Endodermal cell (in vitro differentiated cells): ENCODE data around the gene EME2. TPM values are rescaled to one million over a fixed set of nuclear protein-coding genes. Genes with fewer than 3 reads are reported as not detected.

Experiments used
- DNase-seq: peaks from one replicate; pipeline ENCODE4 v3.0.0-alpha.2; 2017
- H3K27ac ChIP-seq: 2 replicates; pipeline ENCODE4 v1.5.1; 2013; ENCODE audit warnings: mild to moderate bottlenecking, low read depth, low read length, moderate library complexity
- H3K27me3 ChIP-seq: 2 replicates; pipeline ENCODE4 v1.6.1; 2013; ENCODE audit warnings: mild to moderate bottlenecking, low read length, moderate library complexity; ENCODE audit not compliant: insufficient read depth, control insufficient read depth, poor library complexity, severe bottlenecking
- H3K36me3 ChIP-seq: 2 replicates; pipeline ENCODE4 v1.7.0; 2013; ENCODE audit warnings: mild to moderate bottlenecking, low read length, moderate library complexity; ENCODE audit not compliant: control insufficient read depth, insufficient read depth
- H3K4me1 ChIP-seq: one replicate; pipeline ENCODE4 v1.7.0; 2013; ENCODE audit warnings: low read length; ENCODE audit not compliant: control insufficient read depth, insufficient read depth
- H3K4me3 ChIP-seq: 2 replicates; pipeline ENCODE4 v1.5.1; 2013; ENCODE audit warnings: mild to moderate bottlenecking, low read length, moderate library complexity
- H3K9ac ChIP-seq: 2 replicates; pipeline ENCODE4 v1.6.1; 2013; ENCODE audit warnings: mild to moderate bottlenecking, low read length, moderate library complexity; ENCODE audit not compliant: poor library complexity, severe bottlenecking; ENCODE audit errors: extremely low read depth
- H3K9me3 ChIP-seq: 2 replicates; pipeline ENCODE4 v1.6.1; 2013; ENCODE audit warnings: mild to moderate bottlenecking, low read length, moderate library complexity; ENCODE audit not compliant: control insufficient read depth
- H3K27ac Mint-ChIP-seq: 2 replicates; pipeline ENCODE4 v1.8.0; 2020; ENCODE audit warnings: mixed read lengths
- H3K27me3 Mint-ChIP-seq: 2 replicates; pipeline ENCODE4 v1.8.0; 2021; ENCODE audit warnings: mild to moderate bottlenecking, mixed read lengths; ENCODE audit not compliant: insufficient read depth
- H3K36me3 Mint-ChIP-seq: 2 replicates; pipeline ENCODE4 v1.8.0; 2020; ENCODE audit warnings: low read depth, mixed read lengths
- H3K4me1 Mint-ChIP-seq: 2 replicates; pipeline ENCODE4 v1.8.0; 2020; ENCODE audit warnings: mixed read lengths
- H3K4me3 Mint-ChIP-seq: 2 replicates; pipeline ENCODE4 v1.8.0; 2020; ENCODE audit warnings: mild to moderate bottlenecking, moderate library complexity, mixed read lengths
- H3K9me3 Mint-ChIP-seq: 2 replicates; pipeline ENCODE4 v1.8.0; 2020; ENCODE audit warnings: mild to moderate bottlenecking, mixed read lengths
- CTCF ChIP-seq: fragments of 200-600 bp; sonication (generic); conservative IDR thresholded peaks from 2 replicates; pipeline ENCODE4 v1.5.0; 2021; ENCODE audit warnings: antibody characterized with exemption, mild to moderate bottlenecking
- WGBS, 2 experiments: methylation state at CpG; one replicate each; pipeline versions ENCODE4 v1.1.5 to v1.1.7; 2013; ENCODE audit warnings: missing lambda C conversion rate in 2 of 2, mixed read lengths in 1 of 2; ENCODE audit not compliant: insufficient coverage in 1 of 2, insufficient read length in 1 of 2; 5-methylcytosine and 5-hydroxymethylcytosine counted together
- total RNA-seq, 2 donors: library from RNA; stranded (reverse); fragmentation: NEBNext Ultra II Directional in 1 of 2; extraction: Animal tissue kit (Norgen Biotek cat#: 25700) in 1 of 2; gene quantifications; 2 replicates in 1 of 2; 3 replicates in 1 of 2; pipeline ENCODE4 v1.2.1, GENCODE V29; 2021

EME2 gene
- total RNA-seq, 2 donors from 2014 or later = 34.3 to 64.3 TPM

DNA sequence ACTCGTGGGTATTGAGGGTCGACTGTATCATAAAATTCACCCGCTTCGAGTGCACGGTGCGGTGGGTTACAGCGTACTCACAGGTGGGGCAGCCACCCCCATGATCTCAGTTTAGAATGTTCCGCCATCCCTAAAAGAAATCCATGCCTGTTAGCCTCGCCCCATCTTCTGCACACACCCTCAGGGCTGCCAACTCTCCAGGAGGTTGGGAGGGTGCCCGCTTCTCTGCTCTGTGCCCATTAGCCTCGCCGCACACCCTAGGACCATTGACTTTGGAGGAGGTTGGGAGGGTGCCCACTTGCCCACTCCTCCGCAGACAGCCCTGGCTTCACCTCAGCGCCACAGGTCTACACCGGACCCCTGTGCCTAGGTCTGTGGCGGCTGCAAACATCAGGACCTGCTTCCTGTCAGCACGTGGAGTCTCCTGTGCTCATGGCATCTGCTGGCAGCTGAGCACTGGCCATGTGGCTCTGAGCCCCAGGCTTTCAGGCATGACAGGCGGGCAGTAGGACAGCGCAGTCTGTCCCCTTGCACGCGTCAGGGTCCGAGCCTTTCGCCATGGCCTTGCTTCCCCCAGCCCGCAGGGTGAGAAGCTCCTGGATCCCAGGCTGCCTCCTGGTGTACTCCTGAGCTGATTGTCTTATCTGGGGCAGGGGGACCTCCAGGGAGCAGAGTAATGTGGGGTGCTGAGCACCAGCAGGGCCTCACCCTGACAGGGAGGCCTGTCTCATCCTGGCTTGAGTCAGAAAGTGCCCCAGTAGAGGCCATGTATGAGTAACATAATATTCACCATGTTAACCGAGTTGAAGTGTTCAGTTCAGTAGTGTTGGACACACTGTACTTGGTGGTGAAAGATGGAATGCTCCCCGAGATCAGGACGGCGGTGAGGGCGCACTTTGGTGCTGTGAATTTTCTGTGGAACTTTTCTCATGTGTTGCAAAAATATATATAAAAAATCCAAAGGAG, 23.2 kb upstream of the EME2 start:
- H3K9me3 Mint-ChIP-seq = no peaks in the 10 kb centered on the region
- peaks cover 48% of the 10 kb centered on the region for H3K36me3 Mint-ChIP-seq
- no peak overlapping the region for H3K9ac ChIP-seq
- no peak overlapping the region for H3K27ac Mint-ChIP-seq
- H3K4me1 Mint-ChIP-seq = no peaks in the 10 kb centered on the region
- no peaks in the 10 kb centered on the region for H3K4me1 ChIP-seq
- 93 to 96% methylated on average over 15 to 29 of the region's 29 CpGs for WGBS, 2 experiments
- no peaks in the 10 kb centered on the region for H3K27me3 Mint-ChIP-seq
- H3K4me3 Mint-ChIP-seq = no peak overlapping the region
- no peaks in the 10 kb centered on the region for H3K9me3 ChIP-seq
- H3K36me3 ChIP-seq = peaks cover 34% of the 10 kb centered on the region
- H3K27me3 ChIP-seq = no peaks in the 10 kb centered on the region
- no peak for DNase-seq
- H3K4me3 ChIP-seq = no peak overlapping the region
- TF ChIP-seq CTCF = no peak
- no peak overlapping the region for H3K27ac ChIP-seq

GRCh38 chr16:1751946-1752345, 20.7 kb upstream of the EME2 start:
- no peaks in the 10 kb centered on the region for H3K9me3 ChIP-seq
- DNase-seq = no peak
- no peak overlapping the region for H3K27ac ChIP-seq
- no peaks in the 10 kb centered on the region for H3K4me1 ChIP-seq
- Mint-ChIP-seq H3K9me3 (no peaks in the 10 kb centered on the region), H3K27me3 (no peaks in the 10 kb centered on the region), H3K4me3 (no peak overlapping the region), H3K4me1 (no peaks in the 10 kb centered on the region), H3K27ac (no peak overlapping the region), H3K36me3 (peaks cover 51% of the 10 kb centered on the region)
- peaks cover 41% of the 10 kb centered on the region for H3K36me3 ChIP-seq
- no peak overlapping the region for H3K4me3 ChIP-seq
- WGBS, 2 experiments = 95 to 96% methylated on average over 12 to 16 of the region's 16 CpGs
- TF ChIP-seq CTCF = no peak
- H3K27me3 ChIP-seq = no peaks in the 10 kb centered on the region
- no peak overlapping the region for H3K9ac ChIP-seq

DNA sequence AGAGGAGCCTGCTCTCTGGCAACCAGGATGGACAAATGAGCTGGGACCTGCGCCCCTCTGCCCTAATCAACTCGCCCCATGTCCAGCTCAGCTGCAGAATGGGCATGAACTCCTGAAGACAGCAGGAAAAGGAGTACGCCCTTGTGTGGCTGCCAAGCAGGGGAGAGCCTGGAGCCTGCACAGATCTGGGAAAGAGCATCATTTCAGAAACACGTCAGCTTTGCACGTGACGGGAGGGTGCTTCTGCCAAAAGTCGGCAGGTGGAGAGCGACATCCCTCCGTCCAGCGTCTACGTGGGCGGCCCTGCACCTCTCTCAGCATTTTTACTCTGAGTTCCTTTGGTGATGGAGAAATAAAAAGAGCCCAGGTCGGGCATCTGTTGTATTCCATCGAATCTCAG, 19.8 kb upstream of the EME2 start:
- Histone ChIP-seq H3K9ac (no peak overlapping the region), H3K4me3 (no peak overlapping the region), H3K4me1 (no peaks in the 10 kb centered on the region), H3K27me3 (no peaks in the 10 kb centered on the region), H3K9me3 (no peaks in the 10 kb centered on the region), H3K36me3 (peaks cover 41% of the 10 kb centered on the region), H3K27ac (no peak overlapping the region)
- DNase-seq = no peak
- no peak overlapping the region for H3K27ac Mint-ChIP-seq
- TF ChIP-seq CTCF = no peak
- no peaks in the 10 kb centered on the region for H3K4me1 Mint-ChIP-seq
- H3K9me3 Mint-ChIP-seq = no peaks in the 10 kb centered on the region
- no peak overlapping the region for H3K4me3 Mint-ChIP-seq
- WGBS, 2 experiments = 96 to 97% methylated on average over 14 of the region's 14 CpGs
- H3K27me3 Mint-ChIP-seq = no peaks in the 10 kb centered on the region
- H3K36me3 Mint-ChIP-seq = peaks cover 47% of the 10 kb centered on the region
